ENCODE data around the gene KIF13A.

Gene KIF13A

DNA sequence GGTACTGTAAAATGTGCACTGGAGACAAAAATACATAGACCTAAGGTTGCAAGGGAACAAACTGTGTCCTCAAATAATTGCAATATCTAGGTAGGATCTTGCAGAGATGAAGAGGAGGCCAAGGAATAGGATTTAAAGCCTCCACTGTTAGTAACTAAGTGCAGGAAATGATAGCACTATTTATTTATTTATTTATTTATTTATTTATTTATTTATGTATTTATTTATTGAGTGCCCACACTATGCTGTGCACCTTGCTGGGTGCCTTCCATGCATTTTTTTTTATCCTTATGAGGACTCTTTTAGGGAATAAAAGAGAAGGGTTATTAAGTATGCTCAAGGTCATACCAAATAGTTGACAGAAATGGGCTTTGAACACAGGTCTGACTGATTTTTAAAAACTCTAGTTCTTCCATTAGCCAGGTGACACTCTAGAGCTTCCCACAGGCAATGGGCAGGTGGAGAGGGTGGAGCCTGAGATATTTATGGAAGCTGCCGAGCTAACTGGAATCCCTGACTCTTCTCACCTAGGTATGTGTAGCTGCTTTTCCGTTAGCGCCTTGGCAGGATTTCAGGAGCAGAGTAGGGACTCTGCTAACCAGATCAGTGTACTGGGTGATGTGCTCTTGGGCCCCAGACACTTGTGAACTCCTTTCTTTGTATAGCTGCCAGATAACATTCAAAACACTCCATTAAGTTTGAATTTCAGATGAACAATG, 268.0 kb downstream of the KIF13A start:
- no peaks in the 10 kb centered on the region for H3K36me3 ChIP-seq (ENCODE audit: control insufficient read depth, insufficient read depth, low read length)
- no peak overlapping the region for H3K4me3 ChIP-seq (ENCODE audit: extremely low read depth, insufficient read depth, low read length, poor library complexity, severe bottlenecking)
- H3K4me1 ChIP-seq (ENCODE audit: control insufficient read depth, insufficient read depth, low read length, poor library complexity, severe bottlenecking) = peaks cover 15% of the 10 kb centered on the region
- 74 to 87% methylated on average over 2 to 3 of the region's 3 CpGs for WGBS, 2 experiments (ENCODE audit: insufficient coverage in 2 of 2)
- H3K9me3 ChIP-seq (ENCODE audit: control insufficient read depth, low read length) = no peaks in the 10 kb centered on the region
- no peak overlapping the region for H3K27ac ChIP-seq (ENCODE audit: low read depth, low read length, severe bottlenecking)

- H3K27ac ChIP-seq (ENCODE audit: low read depth, low read length, severe bottlenecking) = peak overlapping the region; percentile 31
- H3K9me3 ChIP-seq (ENCODE audit: control insufficient read depth, low read length) = no peaks in the 10 kb centered on the region
- no peak overlapping the region for H3K4me3 ChIP-seq (ENCODE audit: extremely low read depth, insufficient read depth, low read length, poor library complexity, severe bottlenecking)
- H3K36me3 ChIP-seq (ENCODE audit: control insufficient read depth, insufficient read depth, low read length) = no peaks in the 10 kb centered on the region
- 83 to 92% methylated on average over 2 of the region's 2 CpGs for WGBS, 2 experiments (ENCODE audit: insufficient coverage in 2 of 2)
- H3K4me1 ChIP-seq (ENCODE audit: control insufficient read depth, insufficient read depth, low read length, poor library complexity, severe bottlenecking) = peaks cover 24% of the 10 kb centered on the region
Measured at GRCh38 chr6:17716221-17716620, 271.2 kb downstream of the KIF13A start.

DNA sequence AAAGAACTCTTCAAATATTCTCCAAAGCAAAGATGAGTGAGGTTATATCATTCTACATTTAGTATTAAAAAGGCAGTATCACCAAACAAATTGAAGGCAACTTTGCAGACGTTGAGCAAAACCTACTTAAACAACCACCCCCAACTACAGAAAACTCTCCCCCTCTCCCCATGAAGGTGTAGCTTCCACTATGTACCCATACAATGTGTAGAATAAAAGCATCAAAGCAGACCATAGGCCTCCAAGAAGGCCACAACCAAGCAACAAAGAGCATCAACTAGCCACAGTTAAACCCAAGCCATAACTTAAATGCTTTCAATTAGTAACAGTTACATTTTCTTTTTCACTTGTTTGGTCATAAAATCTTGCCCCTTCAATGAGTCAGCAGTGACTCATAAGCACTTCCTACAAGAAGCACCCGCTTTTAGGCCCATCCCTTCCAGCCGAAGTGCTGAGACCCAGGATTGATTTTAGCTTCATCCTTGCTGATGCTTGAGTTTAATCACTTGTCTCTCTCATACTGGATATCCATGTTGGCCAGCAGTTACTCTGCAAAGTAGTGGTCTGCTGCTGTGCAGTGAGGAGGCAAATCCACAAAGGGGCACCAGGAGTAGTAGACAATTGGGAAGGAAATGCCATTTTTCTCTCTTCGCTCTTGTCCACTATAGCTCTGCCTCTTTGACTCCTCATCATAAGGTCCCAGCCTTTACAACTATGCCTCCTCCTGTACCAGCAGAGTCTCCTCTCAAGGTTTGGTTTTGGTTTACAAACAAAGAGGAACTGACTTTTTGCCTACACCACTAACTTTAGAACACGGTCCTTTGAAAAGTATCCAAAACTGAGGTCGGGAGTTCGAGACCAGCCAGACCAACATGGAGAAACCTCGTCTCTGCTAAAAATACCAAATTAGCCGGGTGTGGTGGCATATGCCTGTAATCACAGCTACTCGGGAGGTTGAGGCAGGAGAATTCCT, 272.3 kb downstream of the KIF13A start:
- peak overlapping the region; percentile 81 for H3K27ac ChIP-seq (ENCODE audit: low read depth, low read length, severe bottlenecking)
- 79 to 94% methylated on average over 3 to 7 of the region's 10 CpGs for WGBS, 2 experiments (ENCODE audit: insufficient coverage in 2 of 2)
- no peaks in the 10 kb centered on the region for H3K36me3 ChIP-seq (ENCODE audit: control insufficient read depth, insufficient read depth, low read length)
- H3K4me1 ChIP-seq (ENCODE audit: control insufficient read depth, insufficient read depth, low read length, poor library complexity, severe bottlenecking) = peaks cover 24% of the 10 kb centered on the region
- H3K9me3 ChIP-seq (ENCODE audit: control insufficient read depth, low read length) = no peaks in the 10 kb centered on the region
- H3K4me3 ChIP-seq (ENCODE audit: extremely low read depth, insufficient read depth, low read length, poor library complexity, severe bottlenecking) = no peak overlapping the region

DNA sequence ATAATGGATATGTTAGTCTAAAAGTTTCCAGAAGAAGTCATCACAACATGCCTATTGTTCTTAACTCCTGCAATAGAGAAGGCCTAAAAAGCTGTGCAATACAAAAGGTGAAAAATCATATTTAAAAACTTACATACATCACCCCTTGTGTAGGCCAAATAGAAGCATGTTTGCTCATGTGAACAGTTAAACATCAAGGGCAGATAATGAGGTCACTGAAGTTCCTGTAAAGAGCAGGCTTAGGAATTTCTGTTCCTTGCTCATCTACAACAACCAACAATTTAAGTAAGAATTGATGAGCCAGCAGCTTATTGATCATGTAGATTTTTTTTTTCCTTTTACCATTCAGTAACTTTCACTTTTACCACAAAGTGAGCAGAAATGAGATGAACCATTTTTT, 273.3 kb downstream of the KIF13A start:
- Histone ChIP-seq H3K4me3 (ENCODE audit: extremely low read depth, insufficient read depth, low read length, poor library complexity, severe bottlenecking) (no peak overlapping the region), H3K9me3 (ENCODE audit: control insufficient read depth, low read length) (no peaks in the 10 kb centered on the region), H3K4me1 (ENCODE audit: control insufficient read depth, insufficient read depth, low read length, poor library complexity, severe bottlenecking) (peaks cover 24% of the 10 kb centered on the region), H3K36me3 (ENCODE audit: control insufficient read depth, insufficient read depth, low read length) (no peaks in the 10 kb centered on the region), H3K27ac (ENCODE audit: low read depth, low read length, severe bottlenecking) (peak overlapping the region; percentile 81)

- WGBS, 2 experiments (ENCODE audit: insufficient coverage in 2 of 2) = 80% methylated on average over 1 of the region's 1 CpG; no CpG with 5 or more reads in 1 of the 2 experiments
Measured at GRCh38 chr6:17712576-17712975, 274.9 kb downstream of the KIF13A start.

GRCh38 chr6:17710331-17710730, 277.1 kb downstream of the KIF13A start:
- H3K36me3 ChIP-seq (ENCODE audit: control insufficient read depth, insufficient read depth, low read length) = no peaks in the 10 kb centered on the region
- H3K27ac ChIP-seq (ENCODE audit: low read depth, low read length, severe bottlenecking) = no peak overlapping the region
- H3K4me3 ChIP-seq (ENCODE audit: extremely low read depth, insufficient read depth, low read length, poor library complexity, severe bottlenecking) = no peak overlapping the region
- peaks cover 18% of the 10 kb centered on the region for H3K4me1 ChIP-seq (ENCODE audit: control insufficient read depth, insufficient read depth, low read length, poor library complexity, severe bottlenecking)
- whole genome bisulfite sequencing, 2 experiments (ENCODE audit: insufficient coverage in 2 of 2) = 83% methylated on average over 1 of the region's 3 CpGs; no CpG with 5 or more reads in 1 of the 2 experiments
- H3K9me3 ChIP-seq (ENCODE audit: control insufficient read depth, low read length) = no peaks in the 10 kb centered on the region

More at GRCh38 chr6:17712576-17712975, 274.9 kb downstream of the KIF13A start:
- Histone ChIP-seq H3K4me3 (ENCODE audit: extremely low read depth, insufficient read depth, low read length, poor library complexity, severe bottlenecking) (no peak overlapping the region), H3K27ac (ENCODE audit: low read depth, low read length, severe bottlenecking) (no peak overlapping the region), H3K9me3 (ENCODE audit: control insufficient read depth, low read length) (no peaks in the 10 kb centered on the region), H3K4me1 (ENCODE audit: control insufficient read depth, insufficient read depth, low read length, poor library complexity, severe bottlenecking) (peaks cover 24% of the 10 kb centered on the region), H3K36me3 (ENCODE audit: control insufficient read depth, insufficient read depth, low read length) (no peaks in the 10 kb centered on the region)

DNA sequence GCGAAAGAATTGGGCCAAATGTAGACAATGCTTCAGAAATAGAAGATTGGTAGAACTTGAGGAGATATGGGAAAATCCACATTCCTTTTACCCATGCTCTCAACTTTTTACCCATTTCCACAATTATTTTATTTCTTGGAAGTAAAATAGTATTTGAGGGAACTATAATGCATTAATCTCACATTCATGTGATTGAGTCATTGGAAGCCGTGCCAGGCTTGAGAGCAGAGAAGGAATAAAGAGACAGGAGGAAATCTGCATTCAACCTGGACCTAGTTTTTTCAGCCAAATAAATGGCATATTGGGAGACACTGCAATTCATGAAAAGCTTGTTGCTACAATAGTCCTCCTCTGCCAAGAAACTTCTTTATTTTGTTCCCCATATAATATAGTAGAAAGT, 278.0 kb downstream of the KIF13A start:
- no CpG with 5 or more reads among the region's 2 CpGs for WGBS, 2 experiments (ENCODE audit: insufficient coverage in 2 of 2)
- Histone ChIP-seq H3K9me3 (ENCODE audit: control insufficient read depth, low read length) (no peaks in the 10 kb centered on the region), H3K4me1 (ENCODE audit: control insufficient read depth, insufficient read depth, low read length, poor library complexity, severe bottlenecking) (peaks cover 9% of the 10 kb centered on the region), H3K27ac (ENCODE audit: low read depth, low read length, severe bottlenecking) (no peak overlapping the region), H3K36me3 (ENCODE audit: control insufficient read depth, insufficient read depth, low read length) (no peaks in the 10 kb centered on the region), H3K4me3 (ENCODE audit: extremely low read depth, insufficient read depth, low read length, poor library complexity, severe bottlenecking) (no peak overlapping the region)

Data from mesodermal cell (in vitro differentiated cells).